Activated B cell treated with CpG ODN at 0.5 μM for 24 hours (primary cell): Measurements from ENCODE around the gene TSPYL4. TPM values are rescaled to one million over a fixed set of nuclear protein-coding genes. Genes with fewer than 3 reads are reported as not detected.
A peak's percentile ranks its signal among the peaks of the same experiment; 100 is the strongest.

Source experiments
- ATAC-seq: fragments of 200-7000 bp; cut with Tn5 transposase; one replicate; pipeline ENCODE4 v1.10.0; 2021; ENCODE audit warnings: low read depth, mild to moderate bottlenecking, moderate library complexity
- CTCF ChIA-PET: fragments of 350-600 bp; sonication (Branson Sonifier 250); formaldehyde crosslinking; loops from one replicate; lab custom pipeline; 2021; ENCODE audit warnings: antibody characterized with exemption; lab: Charles Lee
- POLR2A ChIA-PET: fragments of 350-600 bp; sonication (Branson Sonifier 250); formaldehyde crosslinking; loops from one replicate; lab custom pipeline; 2021; ENCODE audit warnings: antibody characterized with exemption; lab: Charles Lee
- DNase-seq: peaks from one replicate; pipeline ENCODE4 v3.0.0; 2022
- H3K27ac Mint-ChIP-seq: one replicate; pipeline ENCODE4 v1.8.0; 2020; ENCODE audit warnings: mixed read lengths
- H3K27me3 Mint-ChIP-seq: one replicate; pipeline ENCODE4 v1.8.0; 2021; ENCODE audit warnings: mixed read lengths
- H3K36me3 Mint-ChIP-seq: one replicate; pipeline ENCODE4 v1.8.0; 2021; ENCODE audit warnings: low read depth, mixed read lengths
- H3K4me1 Mint-ChIP-seq: one replicate; pipeline ENCODE4 v1.8.0; 2021; ENCODE audit warnings: mixed read lengths
- H3K4me3 Mint-ChIP-seq: one replicate; pipeline ENCODE4 v1.8.0; 2020; ENCODE audit warnings: mild to moderate bottlenecking, mixed read lengths
- H3K9me3 Mint-ChIP-seq: one replicate; pipeline ENCODE4 v1.8.0; 2020; ENCODE audit warnings: mixed read lengths
- intact Hi-C: fragments of 100-400 bp; cut with micrococcal nuclease; formaldehyde crosslinking; loops from one replicate; pipeline ENCODE4 v1.15.1; 2024
- total RNA-seq: library from RNA; stranded (reverse); gene quantifications from 2 replicates; pipeline ENCODE4 v1.2.3, GENCODE V29; 2022
- TF ChIP-seq, protein P1 (sequence below): fragments of 200-600 bp; IDR thresholded peaks from one replicate; pipeline ENCODE4 v1.8.0; 2022; ENCODE audit warnings: antibody characterized with exemption, mild to moderate bottlenecking

The TSPYL4 gene
- total RNA-seq, 1 donor from 2014 or later = 16.7 TPM

DNA sequence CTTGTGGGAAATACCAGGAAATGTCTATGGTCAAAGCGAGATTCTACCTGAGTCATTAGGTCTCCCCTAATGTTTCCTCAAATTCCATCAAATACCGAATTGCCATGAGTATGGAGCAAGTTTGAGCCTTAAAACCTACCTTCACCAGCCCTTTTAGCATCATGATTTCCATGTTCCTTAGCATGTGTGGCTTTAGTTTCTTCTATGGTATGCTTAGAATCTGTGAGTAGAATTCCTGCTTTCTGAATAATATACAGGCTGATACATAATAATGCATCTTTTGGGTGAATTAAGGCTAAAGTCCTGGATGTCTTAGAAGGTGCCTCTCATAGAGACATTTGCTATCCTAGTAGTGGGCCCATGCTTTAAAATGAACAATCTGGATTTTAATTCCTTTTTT is 32.0 kb downstream of the TSPYL4 start:
- CTCF ChIA-PET = no interaction called here

GRCh38 chr6:116221067-116221466 is 32.8 kb downstream of the TSPYL4 start:
- no peak overlapping the region for H3K27ac Mint-ChIP-seq
- ChIA-PET CTCF (no interaction called here), POLR2A (no interaction called here)
- H3K9me3 Mint-ChIP-seq = no peaks in the 10 kb centered on the region
- TF ChIP-seq, protein P1, sequence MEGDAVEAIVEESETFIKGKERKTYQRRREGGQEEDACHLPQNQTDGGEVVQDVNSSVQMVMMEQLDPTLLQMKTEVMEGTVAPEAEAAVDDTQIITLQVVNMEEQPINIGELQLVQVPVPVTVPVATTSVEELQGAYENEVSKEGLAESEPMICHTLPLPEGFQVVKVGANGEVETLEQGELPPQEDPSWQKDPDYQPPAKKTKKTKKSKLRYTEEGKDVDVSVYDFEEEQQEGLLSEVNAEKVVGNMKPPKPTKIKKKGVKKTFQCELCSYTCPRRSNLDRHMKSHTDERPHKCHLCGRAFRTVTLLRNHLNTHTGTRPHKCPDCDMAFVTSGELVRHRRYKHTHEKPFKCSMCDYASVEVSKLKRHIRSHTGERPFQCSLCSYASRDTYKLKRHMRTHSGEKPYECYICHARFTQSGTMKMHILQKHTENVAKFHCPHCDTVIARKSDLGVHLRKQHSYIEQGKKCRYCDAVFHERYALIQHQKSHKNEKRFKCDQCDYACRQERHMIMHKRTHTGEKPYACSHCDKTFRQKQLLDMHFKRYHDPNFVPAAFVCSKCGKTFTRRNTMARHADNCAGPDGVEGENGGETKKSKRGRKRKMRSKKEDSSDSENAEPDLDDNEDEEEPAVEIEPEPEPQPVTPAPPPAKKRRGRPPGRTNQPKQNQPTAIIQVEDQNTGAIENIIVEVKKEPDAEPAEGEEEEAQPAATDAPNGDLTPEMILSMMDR = no peak
- DNase-seq = no peak
- H3K36me3 Mint-ChIP-seq = peaks cover 30% of the 10 kb centered on the region
- peaks cover 3% of the 10 kb centered on the region for H3K4me1 Mint-ChIP-seq
- no peak overlapping the region for H3K4me3 Mint-ChIP-seq
- intact Hi-C loops = no loop called here
- ATAC-seq = no peak
- H3K27me3 Mint-ChIP-seq = no peaks in the 10 kb centered on the region

More for the DNA sequence above, 32.0 kb downstream of the TSPYL4 start:
- Mint-ChIP-seq H3K4me3 (no peak overlapping the region), H3K9me3 (no peaks in the 10 kb centered on the region), H3K27me3 (no peaks in the 10 kb centered on the region), H3K4me1 (peaks cover 2% of the 10 kb centered on the region), H3K27ac (no peak overlapping the region), H3K36me3 (peaks cover 31% of the 10 kb centered on the region)
- TF ChIP-seq, protein P1 = no peak
- ATAC-seq (no peak), DNase-seq (no peak)
- intact Hi-C loops = no loop called here
- POLR2A ChIA-PET = no interaction called here

GRCh38 chr6:116218866-116219265 is 35.0 kb downstream of the TSPYL4 start:
- POLR2A ChIA-PET = no interaction called here
- Mint-ChIP-seq H3K9me3 (no peaks in the 10 kb centered on the region), H3K27ac (no peak overlapping the region), H3K4me1 (peaks cover 3% of the 10 kb centered on the region), H3K36me3 (peaks cover 20% of the 10 kb centered on the region), H3K4me3 (no peak overlapping the region), H3K27me3 (no peaks in the 10 kb centered on the region)
- CTCF ChIA-PET = interaction anchor here (1.2 to 3.2 kb wide), 6 partner anchors 12 to 341 kb away, joined by 3 to 20 read pairs (median 4); no protein-coding TSS in a partner anchor
- TF ChIP-seq, protein P1 = no peak
- intact Hi-C loops = loop anchor here (1.0 to 10.0 kb wide), 5 partner anchors 50 to 428 kb away; no protein-coding TSS in a partner anchor
- no peak for ATAC-seq
- no peak for DNase-seq

DNA sequence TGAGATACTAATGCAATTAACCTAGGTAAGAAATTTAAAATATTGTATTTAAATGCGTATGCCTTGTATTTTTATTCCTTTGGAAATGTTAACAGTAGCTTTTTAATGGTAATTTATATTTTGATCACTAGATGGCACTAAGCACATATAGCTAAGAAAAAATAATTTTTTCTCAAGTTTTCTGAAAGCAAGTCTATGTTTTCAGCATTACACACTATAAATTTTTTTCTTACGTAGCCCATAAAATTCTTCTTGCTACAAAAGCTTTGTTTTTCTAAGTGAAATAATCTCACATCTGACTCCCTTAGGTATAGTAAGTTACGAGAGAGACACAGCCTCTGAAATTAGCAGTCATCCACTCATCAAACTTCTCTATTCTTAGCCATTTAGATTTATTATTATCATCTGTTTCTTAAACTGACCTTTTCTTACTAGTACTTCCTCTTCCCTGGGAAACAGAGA is 35.7 kb downstream of the TSPYL4 start:
- intact Hi-C loops = loop anchor here (1.0 to 10.0 kb wide), 5 partner anchors 51 to 429 kb away; no protein-coding TSS in a partner anchor
- ATAC-seq (no peak), DNase-seq (no peak)
- CTCF ChIA-PET = interaction anchor here (0.8 to 3.2 kb wide), 10 partner anchors 12 to 342 kb away, joined by 3 to 20 read pairs (median 4); no protein-coding TSS in a partner anchor
- Mint-ChIP-seq H3K27me3 (no peaks in the 10 kb centered on the region), H3K4me3 (no peak overlapping the region), H3K4me1 (peaks cover 3% of the 10 kb centered on the region), H3K27ac (no peak overlapping the region), H3K36me3 (peaks cover 15% of the 10 kb centered on the region), H3K9me3 (no peaks in the 10 kb centered on the region)
- POLR2A ChIA-PET = no interaction called here
- TF ChIP-seq, protein P1 = peak; percentile 70

DNA sequence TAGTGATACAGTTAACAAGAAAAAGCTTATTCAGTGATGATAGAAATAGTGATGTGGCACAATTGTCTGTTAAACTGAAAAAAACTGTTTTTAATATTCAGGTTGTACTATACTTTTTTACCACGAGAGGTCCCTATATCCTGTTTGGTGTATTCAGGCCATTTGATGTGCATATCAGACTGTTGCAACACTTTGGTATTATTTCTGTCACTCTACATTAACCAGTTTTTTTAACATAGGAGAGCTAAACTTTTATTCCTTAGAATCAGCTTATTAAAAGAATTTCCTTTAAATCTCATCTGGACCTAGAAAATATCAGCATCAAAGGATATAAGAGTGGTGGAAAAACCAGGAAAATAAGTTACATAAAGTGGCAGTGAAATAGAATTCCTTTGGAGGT is 36.8 kb downstream of the TSPYL4 start:
- peak; percentile 28 for ATAC-seq
- H3K36me3 Mint-ChIP-seq = peaks cover 11% of the 10 kb centered on the region
- no peak for DNase-seq
- ChIA-PET CTCF (interaction anchor here (0.6 to 3.2 kb wide), 11 partner anchors 13 to 355 kb away, joined by 3 to 20 read pairs (median 4); partner anchors contain the start of gene RWDD1), POLR2A (no interaction called here)
- H3K4me1 Mint-ChIP-seq = peaks cover 3% of the 10 kb centered on the region
- H3K4me3 Mint-ChIP-seq = no peak overlapping the region
- no peak overlapping the region for H3K27ac Mint-ChIP-seq
- TF ChIP-seq, protein P1 = no peak
- no peaks in the 10 kb centered on the region for H3K27me3 Mint-ChIP-seq
- H3K9me3 Mint-ChIP-seq = no peaks in the 10 kb centered on the region
- intact Hi-C loops = loop anchor here (10.0 kb wide), 1 partner anchor 102 kb away; no protein-coding TSS in a partner anchor
